CD14-positive monocyte (primary cell): ENCODE data around the gene COQ10B. TPM values are rescaled to one million over a fixed set of nuclear protein-coding genes. Genes with fewer than 3 reads are reported as not detected.

Experiments used
- DNase-seq, 3 donors: peaks; one replicate each; pipeline ENCODE4 v3.0.0-alpha.2; 2011 to 2022
- H2AFZ ChIP-seq: 2 replicates; pipeline ENCODE4 v1.6.0; 2012; ENCODE audit warnings: mild to moderate bottlenecking, low read depth, low read length, inconsistent platforms; ENCODE audit not compliant: insufficient read depth, poor library complexity, severe bottlenecking
- H3K27ac ChIP-seq, 2 donors: 1 replicate in 1 of 2; 2 replicates in 1 of 2; pipeline ENCODE4 v1.5.1; 2012 to 2013; ENCODE audit warnings: low read length in 2 of 2, control low read depth in 1 of 2, inconsistent platforms in 1 of 2, low read depth in 1 of 2, mild to moderate bottlenecking in 1 of 2
- H3K27me3 ChIP-seq, 2 donors: one replicate each; pipeline versions ENCODE4 v1.6.0 to v1.6.1; 2011 to 2013; ENCODE audit warnings: low read length in 2 of 2; ENCODE audit not compliant: control insufficient read depth in 2 of 2, insufficient read depth in 2 of 2
- H3K36me3 ChIP-seq, 2 donors: replicated peaks in 1 of 2; 1 replicate in 1 of 2; 2 replicates in 1 of 2; pipeline versions ENCODE4 v1.5.1 to v1.6.1; 2012 to 2013; ENCODE audit warnings: low read length in 2 of 2, control low read depth in 1 of 2, inconsistent platforms in 1 of 2, mild to moderate bottlenecking in 1 of 2; ENCODE audit not compliant: insufficient read depth in 2 of 2, control insufficient read depth in 1 of 2
- H3K4me1 ChIP-seq, 2 donors: 1 replicate in 1 of 2; 2 replicates in 1 of 2; pipeline versions ENCODE4 v1.5.1 to v1.6.1; 2012 to 2013; ENCODE audit warnings: low read length in 2 of 2, control low read depth in 1 of 2, inconsistent platforms in 1 of 2, mild to moderate bottlenecking in 1 of 2, moderate library complexity in 1 of 2; ENCODE audit not compliant: insufficient read depth in 2 of 2, control insufficient read depth in 1 of 2
- H3K4me2 ChIP-seq: replicated peaks from 2 replicates; pipeline ENCODE3; 2012; ENCODE audit warnings: low read length, moderate library complexity, mild to moderate bottlenecking; ENCODE audit not compliant: poor library complexity, severe bottlenecking; ENCODE audit errors: extremely low read depth
- H3K4me3 ChIP-seq, 3 experiments: fragments of 200-600 bp in 1 of 3; sonication (generic) in 1 of 3; replicated peaks in 1 of 3; 1 replicate in 2 of 3; 2 replicates in 1 of 3; pipeline ENCODE4 v1.5.1; 2011 to 2013; ENCODE audit warnings: low read length in 3 of 3, mild to moderate bottlenecking in 3 of 3, control low read depth in 2 of 3, low read depth in 2 of 3, inconsistent platforms in 1 of 3, moderate library complexity in 1 of 3
- H3K79me2 ChIP-seq: 2 replicates; pipeline ENCODE4 v1.6.0; 2012; ENCODE audit warnings: mild to moderate bottlenecking, control low read depth, inconsistent platforms, low read length, moderate library complexity; ENCODE audit not compliant: insufficient read depth
- H3K9ac ChIP-seq: 2 replicates; pipeline ENCODE4 v1.6.0; 2017; ENCODE audit warnings: low read length, mild to moderate bottlenecking; ENCODE audit not compliant: insufficient read depth, poor library complexity, severe bottlenecking
- H3K9me3 ChIP-seq, 2 donors: replicated peaks in 1 of 2; 1 replicate in 1 of 2; 2 replicates in 1 of 2; pipeline versions ENCODE4 v1.5.1 to v1.6.1; 2012 to 2013; ENCODE audit warnings: low read length in 2 of 2, control low read depth in 1 of 2; ENCODE audit not compliant: control insufficient read depth in 1 of 2, insufficient read depth in 1 of 2
- H4K20me1 ChIP-seq: 2 replicates; pipeline ENCODE4 v1.6.0; 2012; ENCODE audit warnings: mild to moderate bottlenecking, low read length, control low read depth, moderate library complexity; ENCODE audit not compliant: insufficient read depth
- H3K27ac Mint-ChIP-seq, 7 donors: one replicate each; pipeline ENCODE4 v1.8.0; 2020; ENCODE audit warnings: mild to moderate bottlenecking in 7 of 7, mixed read lengths in 7 of 7, moderate library complexity in 6 of 7, inconsistent platforms in 2 of 7
- H3K27me3 Mint-ChIP-seq, 3 donors: one replicate each; pipeline ENCODE4 v1.8.0; 2021 to 2022; ENCODE audit warnings: low read depth in 3 of 3, mild to moderate bottlenecking in 3 of 3, mixed read lengths in 3 of 3, moderate library complexity in 3 of 3, inconsistent platforms in 1 of 3
- H3K36me3 Mint-ChIP-seq, 2 donors: one replicate each; pipeline ENCODE4 v1.8.0; 2020; ENCODE audit warnings: mixed read lengths in 2 of 2, inconsistent platforms in 1 of 2, mild to moderate bottlenecking in 1 of 2
- H3K4me1 Mint-ChIP-seq: one replicate; pipeline ENCODE4 v1.8.0; 2020; ENCODE audit warnings: mild to moderate bottlenecking, mixed read lengths
- H3K4me3 Mint-ChIP-seq, 2 donors: one replicate each; pipeline ENCODE4 v1.8.0; 2020; ENCODE audit warnings: mild to moderate bottlenecking in 2 of 2, mixed read lengths in 2 of 2, moderate library complexity in 1 of 2
- H3K9me3 Mint-ChIP-seq, 7 donors: one replicate each; pipeline ENCODE4 v1.8.0; 2020 to 2022; ENCODE audit warnings: mixed read lengths in 7 of 7, mild to moderate bottlenecking in 6 of 7, moderate library complexity in 6 of 7, inconsistent platforms in 2 of 7
- WGBS: methylation state at CpG from one replicate; pipeline ENCODE4 v1.1.5; 2013; ENCODE audit warnings: missing lambda C conversion rate; ENCODE audit not compliant: insufficient coverage; 5-methylcytosine and 5-hydroxymethylcytosine counted together
- intact Hi-C, 2 donors: fragments of 100-400 bp; cut with micrococcal nuclease; formaldehyde crosslinking; loops; one replicate each; pipeline versions ENCODE4 v1.15.0 to v1.15.1; 2023
- polyA plus RNA-seq, 3 donors: library from polyadenylated mRNA; depleted of rRNA in 1 of 3; unstranded in 2 of 3; stranded (reverse) in 1 of 3; fragments of 300-500 nt in 2 of 3; fragments of >200 nt in 1 of 3; fragmentation: Illumina TruSeq in 2 of 3; gene quantifications; 1 replicate in 2 of 3; 2 replicates in 1 of 3; pipeline ENCODE4 v1.2.3, GENCODE V29; 2012 to 2021
- TF ChIP-seq, protein P1 (sequence below): fragments of 200-600 bp; IDR thresholded peaks from one replicate; pipeline ENCODE4 v1.8.0; 2022; ENCODE audit warnings: antibody characterized with exemption, mild to moderate bottlenecking

The COQ10B gene
- polyA plus RNA-seq, 3 donors: 6.7 to 46.6 (median 38.3) TPM

DNA sequence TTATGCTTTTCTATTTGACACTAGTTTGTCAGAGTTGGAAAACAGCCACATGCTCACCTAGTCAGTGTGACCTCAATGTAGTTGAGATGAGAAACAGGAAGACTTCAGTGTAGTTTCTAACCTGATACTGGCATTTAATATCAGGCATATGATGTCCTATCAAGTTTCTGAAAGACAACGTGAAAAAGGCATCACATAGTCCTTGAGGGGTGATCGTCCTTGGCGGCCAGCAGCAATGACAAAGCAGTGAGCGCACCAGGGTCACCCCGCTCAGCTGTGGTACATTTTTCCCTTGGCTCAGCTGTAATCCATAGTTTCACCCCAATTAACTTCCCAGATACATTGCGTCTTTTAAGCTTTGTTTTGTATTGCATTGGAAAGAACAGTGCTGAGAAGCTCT, 51.2 kb downstream of the COQ10B start:
- H3K79me2 ChIP-seq: peaks cover 38% of the 10 kb centered on the region
- DNase-seq: no peak
- no peaks in the 10 kb centered on the region for H3K27me3 ChIP-seq
- H3K9me3 ChIP-seq: no peaks in the 10 kb centered on the region
- no peaks in the 10 kb centered on the region for H4K20me1 ChIP-seq
- H3K27me3 Mint-ChIP-seq: peaks cover 0 to 3% (median 0%) of the 10 kb centered on the region in 3 donors
- no peak overlapping the region for H3K4me3 Mint-ChIP-seq
- H2AFZ ChIP-seq: no peak overlapping the region
- intact Hi-C loops: loop anchor here in 1 of 2 donors (5.0 kb wide), 1 partner anchor 67 kb away; the partner anchor contains the start of gene SF3B1
- no peak overlapping the region for H3K27ac Mint-ChIP-seq
- no peaks in the 10 kb centered on the region for H3K9me3 Mint-ChIP-seq
- WGBS: 97% methylated on average over 4 of the region's 6 CpGs
- no peak overlapping the region for H3K9ac ChIP-seq
- peaks cover 11 to 18% of the 10 kb centered on the region in 2 donors for H3K4me1 ChIP-seq
- TF ChIP-seq, protein P1, sequence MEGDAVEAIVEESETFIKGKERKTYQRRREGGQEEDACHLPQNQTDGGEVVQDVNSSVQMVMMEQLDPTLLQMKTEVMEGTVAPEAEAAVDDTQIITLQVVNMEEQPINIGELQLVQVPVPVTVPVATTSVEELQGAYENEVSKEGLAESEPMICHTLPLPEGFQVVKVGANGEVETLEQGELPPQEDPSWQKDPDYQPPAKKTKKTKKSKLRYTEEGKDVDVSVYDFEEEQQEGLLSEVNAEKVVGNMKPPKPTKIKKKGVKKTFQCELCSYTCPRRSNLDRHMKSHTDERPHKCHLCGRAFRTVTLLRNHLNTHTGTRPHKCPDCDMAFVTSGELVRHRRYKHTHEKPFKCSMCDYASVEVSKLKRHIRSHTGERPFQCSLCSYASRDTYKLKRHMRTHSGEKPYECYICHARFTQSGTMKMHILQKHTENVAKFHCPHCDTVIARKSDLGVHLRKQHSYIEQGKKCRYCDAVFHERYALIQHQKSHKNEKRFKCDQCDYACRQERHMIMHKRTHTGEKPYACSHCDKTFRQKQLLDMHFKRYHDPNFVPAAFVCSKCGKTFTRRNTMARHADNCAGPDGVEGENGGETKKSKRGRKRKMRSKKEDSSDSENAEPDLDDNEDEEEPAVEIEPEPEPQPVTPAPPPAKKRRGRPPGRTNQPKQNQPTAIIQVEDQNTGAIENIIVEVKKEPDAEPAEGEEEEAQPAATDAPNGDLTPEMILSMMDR: no peak
- peaks cover 17% of the 10 kb centered on the region for H3K4me1 Mint-ChIP-seq
- H3K36me3 Mint-ChIP-seq: peaks cover 13 to 33% of the 10 kb centered on the region in 2 donors
- H3K36me3 ChIP-seq: peaks cover 10 to 25% of the 10 kb centered on the region in 2 donors
- H3K27ac ChIP-seq: no peak overlapping the region
- no peak overlapping the region for H3K4me3 ChIP-seq
- no peak overlapping the region for H3K4me2 ChIP-seq

DNA sequence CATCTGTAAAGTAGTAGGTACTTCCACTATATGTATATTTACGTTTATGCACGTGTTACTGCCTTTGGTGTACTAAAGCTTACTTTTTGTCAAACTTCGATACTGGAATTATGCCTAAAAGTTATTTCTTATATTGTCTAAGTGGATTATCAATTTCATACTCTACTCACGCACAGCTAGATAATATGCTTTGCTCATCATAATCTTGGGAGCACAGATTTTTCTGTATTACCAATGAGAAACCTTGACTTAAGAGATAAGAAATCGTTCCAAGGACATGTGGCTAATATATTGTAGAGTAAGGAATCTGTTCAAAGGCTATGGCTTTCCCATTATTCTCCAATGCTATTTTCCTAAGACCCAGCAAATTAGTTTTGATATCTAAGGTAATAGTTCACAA, 53.3 kb downstream of the COQ10B start:
- TF ChIP-seq, protein P1: no peak
- Histone ChIP-seq H3K27ac (no peak overlapping the region), H3K36me3 (peaks cover 10 to 25% of the 10 kb centered on the region in 2 donors), H3K27me3 (no peaks in the 10 kb centered on the region), H4K20me1 (no peaks in the 10 kb centered on the region), H2AFZ (no peak overlapping the region), H3K79me2 (peaks cover 25% of the 10 kb centered on the region), H3K9ac (no peak overlapping the region), H3K4me3 (no peak overlapping the region), H3K9me3 (no peaks in the 10 kb centered on the region), H3K4me1 (peaks cover under 1 to 5% of the 10 kb centered on the region in 2 donors), H3K4me2 (no peak overlapping the region)
- H3K4me1 Mint-ChIP-seq: peaks cover 8% of the 10 kb centered on the region
- no peak overlapping the region for H3K27ac Mint-ChIP-seq
- WGBS: no CpG with 5 or more reads among the region's 5 CpGs
- intact Hi-C loops: no loop called here
- H3K9me3 Mint-ChIP-seq: no peaks in the 10 kb centered on the region
- no peak overlapping the region for H3K4me3 Mint-ChIP-seq
- no peak for DNase-seq
- peaks cover 0 to 3% (median 0%) of the 10 kb centered on the region in 3 donors for H3K27me3 Mint-ChIP-seq
- H3K36me3 Mint-ChIP-seq: peaks cover 14 to 33% of the 10 kb centered on the region in 2 donors
